MM.1S (cell line): Measurements from ENCODE around the gene NCKAP5.

Source experiments
- DNase-seq: peaks from one replicate; pipeline ENCODE4 v3.0.0-alpha.2; 2015
- H2AFZ ChIP-seq: fragments of 300-600 bp; sonication (generic); 2 replicates; pipeline ENCODE4 v1.6.0; 2016; ENCODE audit warnings: antibody characterized with exemption, low read length
- H3F3A ChIP-seq: fragments of 300-600 bp; sonication (generic); 2 replicates; pipeline ENCODE4 v1.6.1; 2016; ENCODE audit warnings: mild to moderate bottlenecking, antibody characterized with exemption, low read length, moderate library complexity, mixed read lengths; ENCODE audit not compliant: insufficient read depth
- H3K27ac ChIP-seq: fragments of 300-600 bp; sonication (generic); 2 replicates; pipeline ENCODE4 v1.5.1; 2016; ENCODE audit warnings: mild to moderate bottlenecking, low read length
- H3K27me3 ChIP-seq: fragments of 300-600 bp; sonication (generic); replicated peaks from 2 replicates; pipeline ENCODE4 v1.6.0; 2016; ENCODE audit warnings: low read length; ENCODE audit not compliant: insufficient read depth
- H3K36me3 ChIP-seq: fragments of 300-600 bp; sonication (generic); replicated peaks from 2 replicates; pipeline ENCODE4 v1.6.1; 2016; ENCODE audit warnings: mild to moderate bottlenecking, low read length, mixed read lengths; ENCODE audit not compliant: insufficient read depth
- H3K4me1 ChIP-seq: fragments of 300-600 bp; sonication (generic); 2 replicates; pipeline ENCODE4 v1.6.1; 2016; ENCODE audit warnings: low read length, mixed read lengths
- H3K4me2 ChIP-seq: fragments of 300-600 bp; sonication (generic); 2 replicates; pipeline ENCODE4 v1.6.0; 2016; ENCODE audit warnings: low read depth, low read length
- H3K4me3 ChIP-seq: fragments of 300-600 bp; sonication (generic); 2 replicates; pipeline ENCODE4 v1.5.1; 2016; ENCODE audit warnings: low read length, mixed read lengths
- H3K79me2 ChIP-seq: fragments of 300-600 bp; sonication (generic); 2 replicates; pipeline ENCODE4 v1.6.1; 2016; ENCODE audit warnings: mixed run types, low read length, mixed read lengths
- H3K9ac ChIP-seq: fragments of 300-600 bp; sonication (generic); 2 replicates; pipeline ENCODE4 v1.6.1; 2016; ENCODE audit warnings: low read length, mixed read lengths
- H3K9me2 ChIP-seq: fragments of 300-600 bp; sonication (generic); replicated peaks from 2 replicates; pipeline ENCODE4 v1.6.1; 2016; ENCODE audit warnings: mild to moderate bottlenecking, low read length, mixed read lengths; ENCODE audit not compliant: insufficient read depth
- H3K9me3 ChIP-seq: fragments of 300-600 bp; sonication (generic); replicated peaks from 2 replicates; pipeline ENCODE4 v1.6.1; 2016; ENCODE audit warnings: mild to moderate bottlenecking, low read length, mixed read lengths; ENCODE audit not compliant: insufficient read depth
- H4K20me1 ChIP-seq: fragments of 300-600 bp; sonication (generic); 2 replicates; pipeline ENCODE4 v1.6.1; 2016; ENCODE audit warnings: mild to moderate bottlenecking, low read length, moderate library complexity, mixed read lengths; ENCODE audit not compliant: insufficient read depth
- EZH2 ChIP-seq: fragments of 300-600 bp; sonication (generic); optimal IDR thresholded peaks from 2 replicates; pipeline ENCODE3; 2017; ENCODE audit warnings: low read depth, mild to moderate bottlenecking, antibody characterized with exemption, low read length, mixed read lengths
- EZH2phosphoT487 ChIP-seq: fragments of 300-600 bp; sonication (generic); IDR thresholded peaks from 2 replicates; pipeline ENCODE4 v1.6.1; 2018; ENCODE audit warnings: antibody characterized with exemption, low read length
- TF ChIP-seq, protein P1 (sequence below): fragments of 300-600 bp; sonication (generic); IDR thresholded peaks from 2 replicates; pipeline ENCODE4 v1.5.1; 2016; ENCODE audit warnings: antibody characterized with exemption, low read length, mixed read lengths

The NCKAP5 gene

DNA sequence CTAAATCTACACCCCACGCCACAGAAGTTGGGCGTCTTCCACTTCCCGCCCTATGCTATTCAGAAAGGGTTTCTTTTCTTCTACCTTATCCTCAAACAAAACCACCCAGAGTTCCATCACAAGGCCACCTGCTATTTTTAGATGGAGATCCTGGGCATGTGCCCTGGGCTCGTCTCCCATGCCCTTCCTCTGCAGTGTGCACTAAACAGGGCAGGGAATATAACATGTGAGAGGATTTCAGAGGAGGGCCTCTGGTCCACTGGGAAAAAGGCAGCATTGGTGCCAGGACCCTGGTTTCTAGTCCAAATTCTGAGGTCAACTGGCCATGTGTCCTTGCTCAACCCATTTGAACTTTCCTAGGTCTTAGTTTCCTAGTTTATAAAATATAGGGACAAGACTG lies 320.0 kb downstream of the NCKAP5 start:
- no peaks in the 10 kb centered on the region for H4K20me1 ChIP-seq
- no peaks in the 10 kb centered on the region for H3K27me3 ChIP-seq
- 0 out of 2 replicates have a peak, but pooled peaks cover 2% of the 10 kb centered on the region for H3K9me3 ChIP-seq
- H3F3A ChIP-seq: no peaks in the 10 kb centered on the region
- H3K79me2 ChIP-seq: no peaks in the 10 kb centered on the region
- H3K9ac ChIP-seq: no peak overlapping the region
- no peak overlapping the region for H3K4me2 ChIP-seq
- no peak for TF ChIP-seq EZH2phosphoT487
- no peak for DNase-seq
- no peaks in the 10 kb centered on the region for H3K9me2 ChIP-seq
- no peak overlapping the region for H3K27ac ChIP-seq
- H3K4me1 ChIP-seq: peaks cover 6% of the 10 kb centered on the region; the same call in 1 of the 2 replicates
- no peaks in the 10 kb centered on the region for H3K36me3 ChIP-seq
- no peak overlapping the region for H3K4me3 ChIP-seq
- H2AFZ ChIP-seq: no peak overlapping the region

- no peak for DNase-seq
- H3K4me1 ChIP-seq: peaks cover 6% of the 10 kb centered on the region; the same call in 1 of the 2 replicates
- 0 out of 2 replicates have a peak, but pooled peaks cover 2% of the 10 kb centered on the region for H3K9me3 ChIP-seq
- no peaks in the 10 kb centered on the region for H3K79me2 ChIP-seq
- H3K9me2 ChIP-seq: no peaks in the 10 kb centered on the region
- H2AFZ ChIP-seq: no peak overlapping the region
- H3K4me2 ChIP-seq: no peak overlapping the region
- no peak overlapping the region for H3K4me3 ChIP-seq
- no peaks in the 10 kb centered on the region for H3F3A ChIP-seq
- H3K9ac ChIP-seq: no peak overlapping the region
- no peaks in the 10 kb centered on the region for H3K36me3 ChIP-seq
- H3K27me3 ChIP-seq: no peaks in the 10 kb centered on the region
- TF ChIP-seq EZH2 (no peak), EZH2phosphoT487 (no peak)
- no peak overlapping the region for H3K27ac ChIP-seq
- H4K20me1 ChIP-seq: no peaks in the 10 kb centered on the region
These were observed 320.6 kb downstream of the NCKAP5 start for GRCh38 chr2:133247631-133248030.

GRCh38 chr2:133241224-133241571 lies 327.1 kb downstream of the NCKAP5 start:
- 0 out of 2 replicates have a peak, but pooled peaks cover 2% of the 10 kb centered on the region for H3K9me3 ChIP-seq
- TF ChIP-seq, protein P1, sequence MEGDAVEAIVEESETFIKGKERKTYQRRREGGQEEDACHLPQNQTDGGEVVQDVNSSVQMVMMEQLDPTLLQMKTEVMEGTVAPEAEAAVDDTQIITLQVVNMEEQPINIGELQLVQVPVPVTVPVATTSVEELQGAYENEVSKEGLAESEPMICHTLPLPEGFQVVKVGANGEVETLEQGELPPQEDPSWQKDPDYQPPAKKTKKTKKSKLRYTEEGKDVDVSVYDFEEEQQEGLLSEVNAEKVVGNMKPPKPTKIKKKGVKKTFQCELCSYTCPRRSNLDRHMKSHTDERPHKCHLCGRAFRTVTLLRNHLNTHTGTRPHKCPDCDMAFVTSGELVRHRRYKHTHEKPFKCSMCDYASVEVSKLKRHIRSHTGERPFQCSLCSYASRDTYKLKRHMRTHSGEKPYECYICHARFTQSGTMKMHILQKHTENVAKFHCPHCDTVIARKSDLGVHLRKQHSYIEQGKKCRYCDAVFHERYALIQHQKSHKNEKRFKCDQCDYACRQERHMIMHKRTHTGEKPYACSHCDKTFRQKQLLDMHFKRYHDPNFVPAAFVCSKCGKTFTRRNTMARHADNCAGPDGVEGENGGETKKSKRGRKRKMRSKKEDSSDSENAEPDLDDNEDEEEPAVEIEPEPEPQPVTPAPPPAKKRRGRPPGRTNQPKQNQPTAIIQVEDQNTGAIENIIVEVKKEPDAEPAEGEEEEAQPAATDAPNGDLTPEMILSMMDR: no peak
- TF ChIP-seq EZH2phosphoT487 (no peak), EZH2 (no peak)
- no peak overlapping the region; the same call in 1 of the 2 replicates for H3K4me3 ChIP-seq
- H3K4me1 ChIP-seq: no peaks in the 10 kb centered on the region
- H3K79me2 ChIP-seq: no peaks in the 10 kb centered on the region
- no peaks in the 10 kb centered on the region for H3K36me3 ChIP-seq
- H3K4me2 ChIP-seq: peak overlapping the region; percentile 42; the same call in 1 of the 2 replicates
- no peaks in the 10 kb centered on the region for H3K27me3 ChIP-seq
- no peak for DNase-seq
- H3K27ac ChIP-seq: no peak overlapping the region
- H2AFZ ChIP-seq: 0 out of 2 replicates have a peak overlapping the region, but pooled peaks have one; percentile 21
- H3F3A ChIP-seq: no peaks in the 10 kb centered on the region
- H3K9me2 ChIP-seq: no peaks in the 10 kb centered on the region
- no peaks in the 10 kb centered on the region for H4K20me1 ChIP-seq
- H3K9ac ChIP-seq: peak overlapping the region; percentile 2; the same call in 1 of the 2 replicates

DNA sequence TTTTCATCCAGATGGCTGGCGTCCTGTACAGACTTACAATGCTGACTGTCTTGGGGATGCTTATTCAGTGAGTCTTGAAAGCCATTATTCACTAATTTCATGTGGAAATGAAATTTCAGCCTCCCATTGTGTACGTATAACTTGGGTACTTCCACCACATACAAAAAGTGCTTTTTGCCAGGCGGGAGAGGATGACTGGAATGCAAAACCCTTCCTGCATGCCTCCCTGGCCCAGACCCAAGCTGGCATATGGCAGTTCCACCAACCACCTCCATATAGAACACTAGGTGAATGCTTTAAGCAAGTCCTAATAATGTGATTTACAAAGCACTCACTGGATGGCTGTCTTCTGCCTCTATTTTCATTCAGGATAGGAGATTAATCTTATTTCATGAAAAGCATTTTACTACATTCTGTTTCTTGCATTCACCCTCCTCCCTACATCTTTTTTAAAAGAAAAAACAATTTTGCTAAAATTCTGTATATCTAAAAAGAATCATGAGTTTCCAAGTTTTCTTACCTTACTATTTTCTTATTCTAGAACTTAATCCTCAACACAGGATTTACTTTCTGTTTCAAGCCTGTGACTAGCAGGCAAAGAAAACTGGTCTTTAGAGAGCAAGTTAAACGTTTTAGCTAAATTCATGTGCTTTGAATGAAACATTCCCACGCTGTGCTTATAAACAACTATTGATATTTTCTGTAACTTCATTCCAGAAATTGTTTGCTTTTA lies 327.6 kb downstream of the NCKAP5 start:
- Histone ChIP-seq H3K79me2 (no peaks in the 10 kb centered on the region), H3K27me3 (no peaks in the 10 kb centered on the region), H2AFZ (0 out of 2 replicates have a peak overlapping the region, but pooled peaks have one; percentile 21), H4K20me1 (no peaks in the 10 kb centered on the region), H3K9me2 (no peaks in the 10 kb centered on the region), H3K27ac (no peak overlapping the region), H3K9me3 (0 out of 2 replicates have a peak, but pooled peaks cover 2% of the 10 kb centered on the region), H3K36me3 (no peaks in the 10 kb centered on the region), H3F3A (no peaks in the 10 kb centered on the region), H3K4me2 (peak overlapping the region; percentile 42; the same call in 1 of the 2 replicates), H3K9ac (peak overlapping the region; percentile 2; the same call in 1 of the 2 replicates), H3K4me1 (no peaks in the 10 kb centered on the region), H3K4me3 (no peak overlapping the region; the same call in 1 of the 2 replicates)
- DNase-seq: no peak
- no peak for TF ChIP-seq EZH2phosphoT487
- TF ChIP-seq, protein P1: no peak
- TF ChIP-seq EZH2: no peak
